T-cell (primary cell): Measurements from ENCODE around the gene GLRX. TPM values are rescaled to one million over a fixed set of nuclear protein-coding genes. Genes with fewer than 3 reads are reported as not detected.
"Not testable (repeated sequence)": the region's sequence is repeated elsewhere in the genome, so short reads cannot be mapped to it uniquely, and the experiment has no call there.

Source experiments
- ATAC-seq, 4 experiments: fragments of 200-7000 bp in 3 of 4; fragments of 150-1000 bp in 1 of 4; cut with Tn5 transposase; replicated peaks in 1 of 4; 1 replicate in 3 of 4; 2 replicates in 1 of 4; pipeline ENCODE4 v1.10.0; 2021; ENCODE audit warnings: moderate library complexity in 3 of 4, mild to moderate bottlenecking in 2 of 4, moderate number of reproducible peaks in 1 of 4
- CTCF ChIA-PET, 2 donors: fragments of 300-600 bp; sonication (Branson Sonifier 250); formaldehyde crosslinking; loops; one replicate each; lab custom pipeline; 2022; ENCODE audit warnings: antibody characterized with exemption in 2 of 2; lab: Charles Lee
- POLR2A ChIA-PET, 2 donors: fragments of 300-600 bp; sonication (Branson Sonifier 250); formaldehyde crosslinking; loops; one replicate each; lab custom pipeline; 2022; ENCODE audit warnings: antibody characterized with exemption in 2 of 2; lab: Charles Lee
- DNase-seq, 35 experiments: peaks; one replicate each; pipeline versions ENCODE4 v3.0.0 to v3.0.0-alpha.2; 2013 to 2023
- H3K27ac ChIP-seq: one replicate; pipeline ENCODE4 v1.5.1; 2013; ENCODE audit warnings: low read length
- H3K27me3 ChIP-seq, 2 experiments: replicated peaks in 1 of 2; 1 replicate in 1 of 2; 2 replicates in 1 of 2; pipeline versions ENCODE4 v1.6.1 to v1.7.0; 2013; ENCODE audit warnings: low read length in 1 of 2, mixed read lengths in 1 of 2; ENCODE audit not compliant: control insufficient read depth in 2 of 2, insufficient read depth in 2 of 2; ENCODE audit errors: extremely low read depth in 1 of 2
- H3K36me3 ChIP-seq, 2 donors: 1 replicate in 1 of 2; 2 replicates in 1 of 2; pipeline versions ENCODE4 v1.6.1 to v1.7.0; 2013; ENCODE audit warnings: low read length in 1 of 2; ENCODE audit not compliant: control insufficient read depth in 2 of 2, insufficient read depth in 1 of 2; ENCODE audit errors: extremely low read depth in 1 of 2
- H3K4me1 ChIP-seq, 2 experiments: 1 replicate in 1 of 2; 2 replicates in 1 of 2; pipeline versions ENCODE4 v1.6.1 to v1.7.0; 2013; ENCODE audit warnings: low read length in 2 of 2, mixed read lengths in 1 of 2; ENCODE audit not compliant: insufficient read depth in 2 of 2, control insufficient read depth in 1 of 2; ENCODE audit errors: extremely low read depth in 1 of 2
- H3K4me3 ChIP-seq, 2 donors: 1 replicate in 1 of 2; 2 replicates in 1 of 2; pipeline versions ENCODE4 v1.5.1 to v1.7.0; 2013; ENCODE audit warnings: mild to moderate bottlenecking in 2 of 2, low read length in 1 of 2, moderate library complexity in 1 of 2; ENCODE audit not compliant: control insufficient read depth in 1 of 2; ENCODE audit errors: extremely low read depth in 1 of 2
- H3K9me3 ChIP-seq: 2 replicates; pipeline ENCODE4 v1.7.0; 2013
- H3K27ac Mint-ChIP-seq, 2 donors: one replicate each; pipeline ENCODE4 v1.8.0; 2020 to 2021; ENCODE audit warnings: mild to moderate bottlenecking in 2 of 2, mixed read lengths in 2 of 2
- H3K27me3 Mint-ChIP-seq, 2 donors: one replicate each; pipeline ENCODE4 v1.8.0; 2021 to 2022; ENCODE audit warnings: mixed read lengths in 2 of 2
- H3K36me3 Mint-ChIP-seq: one replicate; pipeline ENCODE4 v1.8.0; 2021; ENCODE audit warnings: mixed read lengths
- H3K4me1 Mint-ChIP-seq, 3 donors: one replicate each; pipeline ENCODE4 v1.8.0; 2020 to 2022; ENCODE audit warnings: mixed read lengths in 3 of 3, mild to moderate bottlenecking in 1 of 3
- H3K4me3 Mint-ChIP-seq, 3 donors: one replicate each; pipeline ENCODE4 v1.8.0; 2020 to 2022; ENCODE audit warnings: mild to moderate bottlenecking in 3 of 3, mixed read lengths in 3 of 3, moderate library complexity in 3 of 3
- H3K9me3 Mint-ChIP-seq, 3 donors: one replicate each; pipeline ENCODE4 v1.8.0; 2020 to 2022; ENCODE audit warnings: mixed read lengths in 3 of 3
- WGBS: methylation state at CpG from one replicate; pipeline ENCODE4 v1.1.5; 2013; ENCODE audit warnings: missing lambda C conversion rate; ENCODE audit not compliant: insufficient coverage; 5-methylcytosine and 5-hydroxymethylcytosine counted together
- total RNA-seq, 35 experiments: library from RNA in 6 of 35; stranded (reverse) in 6 of 35; fragments of 120-200 nt in 1 of 35; gene quantifications; one replicate each; pipeline versions ENCODE4 v1.2.1 to v1.2.4 and lab custom pipeline; 2013 to 2026

GLRX gene
- total RNA-seq = 10 to 100 TPM; 27.6 to 73.3 (median 56.8) TPM
- total RNA-seq (2013) = 55.3 TPM
- total RNA-seq (lab: John Stamatoyannopoulos, UW) = 6.4 to 74.8 (median 33.3) reads per million in 29 experiments

DNA sequence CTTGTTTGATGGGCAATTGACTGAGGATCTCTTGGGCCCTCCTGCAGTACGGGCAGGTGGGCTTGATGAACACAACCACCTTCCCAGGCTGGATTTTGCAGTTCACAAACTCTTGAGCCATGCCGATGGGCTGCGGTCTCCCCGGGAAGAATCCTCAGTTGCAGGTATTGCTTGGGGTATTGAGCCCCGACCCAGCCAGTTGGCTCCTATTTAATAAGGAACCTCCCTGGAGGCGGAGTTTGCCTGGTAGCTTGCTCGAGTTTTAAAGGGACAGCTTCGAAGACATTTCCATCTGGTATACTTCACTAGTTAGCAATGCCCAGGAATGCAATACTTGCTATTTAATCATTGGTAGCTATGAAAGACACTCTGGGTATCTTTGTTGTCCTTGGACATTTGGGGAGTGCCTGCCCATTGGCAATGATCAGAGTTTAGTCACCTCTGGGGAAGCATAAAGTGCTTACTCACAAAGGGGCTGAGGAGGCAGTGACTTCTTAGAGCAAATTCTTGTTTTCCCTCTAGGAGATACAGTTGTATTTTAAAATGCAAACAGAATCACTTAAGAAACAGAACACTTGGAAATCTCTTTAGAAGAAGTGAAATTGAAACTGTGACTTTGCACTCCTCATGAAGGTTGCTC lies at the start of gene GLRX:
GLRX (minus strand) TSS at position 185 of the 640 bp plus-strand sequence; CDS start at position 121, 64 bp downstream.
- no peaks in the 10 kb centered on the region for H3K27me3 Mint-ChIP-seq
- 0% methylated on average over 1 of the region's 8 CpGs for WGBS
- H3K4me3 ChIP-seq = peak within 1 kb of the TSS; percentile 59 to 99
- ChIA-PET POLR2A (interaction anchor here (0.6 to 2.6 kb wide), 7 partner anchors 10 to 176 kb away, joined by 3 to 14 read pairs (median 3); partner anchors contain the start of gene RFESD (in 1 of the 2)), CTCF (interaction anchor here (0.6 to 4.3 kb wide), 15 partner anchors 8 to 61 kb away, joined by 3 to 32 read pairs (median 4); no protein-coding TSS in a partner anchor)
- peak within 1 kb of the TSS; percentile 97 to 99 for H3K27ac Mint-ChIP-seq
- H3K27ac ChIP-seq = peak within 1 kb of the TSS; percentile 86
- H3K36me3 ChIP-seq = no peaks in the 10 kb centered on the region
- ATAC-seq (peak; percentile 44 to 57 (median 50)), DNase-seq (peak in 29 of 35 experiments; percentile 10 to 70 (median 45))
- no peaks in the 10 kb centered on the region for H3K27me3 ChIP-seq
- H3K36me3 Mint-ChIP-seq = no peaks in the 10 kb centered on the region
- peaks cover 69 to 80% (median 75%) of the 10 kb centered on the region in 3 donors for H3K4me1 Mint-ChIP-seq
- no peaks in the 10 kb centered on the region for H3K9me3 Mint-ChIP-seq
- H3K4me1 ChIP-seq = peaks cover 51 to 65% of the 10 kb centered on the region in 2 experiments
- no peaks in the 10 kb centered on the region for H3K9me3 ChIP-seq
- peak within 1 kb of the TSS; percentile 98 to 99 (median 98) for H3K4me3 Mint-ChIP-seq

DNA sequence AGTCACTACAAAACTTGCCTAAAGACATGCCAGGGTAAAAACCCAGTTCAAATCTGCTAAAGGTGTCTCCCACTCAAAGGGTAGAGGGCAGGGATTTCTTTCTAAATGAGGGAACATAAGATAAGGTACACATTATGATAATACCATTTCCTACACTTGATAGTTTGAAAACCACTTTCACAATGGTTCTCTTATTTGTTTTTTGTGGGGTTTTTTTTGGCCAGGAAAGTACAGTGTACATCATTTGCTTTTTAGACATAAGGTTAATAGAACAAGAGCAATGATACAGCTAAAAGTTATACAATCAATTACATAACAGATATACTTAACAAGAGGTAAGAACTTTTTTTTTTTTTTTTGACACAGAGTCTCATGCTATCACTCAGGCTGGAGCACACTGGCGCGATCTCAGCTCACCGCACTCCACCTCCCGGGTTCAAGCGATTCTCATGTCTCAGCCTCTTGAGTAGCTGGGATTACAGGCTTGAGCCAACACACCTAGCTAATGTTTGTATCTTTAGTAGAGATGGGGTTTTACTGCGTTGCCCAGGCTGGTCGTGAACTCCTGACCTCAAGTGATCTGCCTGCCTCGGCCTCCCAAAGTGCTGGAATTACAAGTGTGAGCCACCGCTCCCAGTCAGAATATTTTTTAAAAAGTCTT lies 48.8 kb upstream of the GLRX start:
- peaks cover 32 to 37% (median 32%) of the 10 kb centered on the region in 3 donors for H3K4me1 Mint-ChIP-seq
- H3K27me3 Mint-ChIP-seq = no peaks in the 10 kb centered on the region
- H3K4me3 Mint-ChIP-seq = peak overlapping the region in 1 of 3 donors; percentile 62

GRCh38 chr5:95870105-95870672 lies 47.7 kb upstream of the GLRX start:
- Mint-ChIP-seq H3K9me3 (no peaks in the 10 kb centered on the region), H3K27me3 (no peaks in the 10 kb centered on the region), H3K36me3 (no peaks in the 10 kb centered on the region), H3K4me1 (peaks cover 32 to 37% (median 32%) of the 10 kb centered on the region in 3 donors), H3K27ac (peak overlapping the region in 1 of 2 donors; percentile 72), H3K4me3 (peak overlapping the region in 1 of 3 donors; percentile 62)
- no peak for ATAC-seq
- DNase-seq = no peak
- Histone ChIP-seq H3K9me3 (no peaks in the 10 kb centered on the region), H3K4me3 (no peak overlapping the region), H3K27ac (no peak overlapping the region), H3K27me3 (no peaks in the 10 kb centered on the region), H3K4me1 (peaks cover 21 to 22% of the 10 kb centered on the region in 2 experiments), H3K36me3 (no peaks in the 10 kb centered on the region)
- ChIA-PET CTCF (interaction anchor here (0.6 to 2.6 kb wide), 14 partner anchors 11 to 475 kb away, joined by 3 to 22 read pairs (median 3); partner anchors contain the start of genes ELL2 (in 1 of the 2) and RFESD (in 1 of the 2)), POLR2A (interaction anchor here (0.5 to 1.6 kb wide), 5 partner anchors 30 to 843 kb away, joined by 3 to 8 read pairs (median 3); partner anchors contain the start of gene RFESD (in 1 of the 2))
- WGBS = 17% methylated on average over 1 of the region's 1 CpG

More for the DNA sequence above, 48.8 kb upstream of the GLRX start:
- H3K9me3 Mint-ChIP-seq = no peaks in the 10 kb centered on the region
- Histone ChIP-seq H3K9me3 (no peaks in the 10 kb centered on the region), H3K27me3 (no peaks in the 10 kb centered on the region), H3K4me3 (no peak overlapping the region), H3K36me3 (no peaks in the 10 kb centered on the region), H3K4me1 (peaks cover 21 to 22% of the 10 kb centered on the region in 2 experiments), H3K27ac (no peak overlapping the region)
- no CpG with 5 or more reads among the region's 9 CpGs for WGBS
- ATAC-seq = no peak
- ChIA-PET CTCF (interaction anchor here in 1 of 2 donors (0.6 to 1.5 kb wide), 3 partner anchors 9 to 724 kb away, joined by 3 read pairs; no protein-coding TSS in a partner anchor), POLR2A (interaction anchor here in 1 of 2 donors (0.6 to 0.7 kb wide), 2 partner anchors 80 to 761 kb away, joined by 3 read pairs; no protein-coding TSS in a partner anchor)
- DNase-seq = no peak
- no peaks in the 10 kb centered on the region for H3K36me3 Mint-ChIP-seq
- no peak overlapping the region for H3K27ac Mint-ChIP-seq

DNA sequence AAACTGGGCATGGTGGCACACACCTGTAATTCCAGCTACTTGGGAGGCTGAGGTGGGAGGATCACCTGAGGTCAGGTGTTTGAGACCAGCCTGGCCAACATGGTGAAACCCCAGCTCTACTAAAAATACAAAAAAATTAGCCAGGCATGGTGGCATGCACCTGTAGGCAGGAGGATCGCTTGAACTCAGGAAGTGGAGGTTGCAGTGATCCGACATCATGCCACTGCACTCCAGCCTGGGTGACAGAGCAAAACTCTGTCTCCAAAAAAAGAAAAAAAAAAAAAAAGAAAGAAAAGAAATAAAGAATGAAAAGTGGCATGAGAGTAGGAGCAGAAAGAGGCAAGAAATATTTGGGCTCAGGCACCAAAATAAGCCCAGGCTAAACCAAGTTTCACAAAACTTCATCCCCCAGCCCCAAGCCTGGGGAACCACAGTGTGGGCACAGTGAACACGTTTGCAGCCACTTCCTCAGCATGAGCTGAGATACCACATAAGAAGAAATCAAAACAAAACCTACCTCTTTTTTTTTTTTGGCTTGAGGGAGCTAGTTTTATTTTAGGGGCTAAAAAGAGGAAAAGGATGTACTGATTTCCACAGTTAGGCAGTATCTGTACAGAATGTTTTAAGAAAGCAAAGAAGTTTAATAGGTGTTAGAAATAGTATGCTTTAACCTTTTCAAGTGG lies 46.8 kb upstream of the GLRX start:
- H3K4me1 ChIP-seq = peaks cover 21 to 22% of the 10 kb centered on the region in 2 experiments
- peak; percentile 92 to 98 (median 96) for ATAC-seq
- peak overlapping the region in 2 of 3 donors; percentile 37 to 62 for H3K4me3 Mint-ChIP-seq
- ChIA-PET CTCF (interaction anchor here (0.5 to 2.6 kb wide), 19 partner anchors 10 to 1089 kb away, joined by 3 to 22 read pairs (median 3); partner anchors contain the start of genes ELL2 (in 1 of the 2) and RFESD (in 1 of the 2)), POLR2A (interaction anchor here (0.5 to 1.6 kb wide), 7 partner anchors 93 to 843 kb away, joined by 3 to 8 read pairs (median 3); partner anchors contain the start of gene RFESD (in 1 of the 2))
- not testable (repeated sequence) for H3K4me3 ChIP-seq, H3K36me3 ChIP-seq, H3K9me3 ChIP-seq, H3K9me3 Mint-ChIP-seq, H3K27me3 ChIP-seq, H3K36me3 Mint-ChIP-seq, H3K27me3 Mint-ChIP-seq
- peak overlapping the region; percentile 74 to 75 for H3K27ac Mint-ChIP-seq
- peak overlapping the region; percentile 33 for H3K27ac ChIP-seq
- peak in 34 of 35 experiments; percentile 24 to 80 (median 62) for DNase-seq
- no CpG with 5 or more reads among the region's 3 CpGs for WGBS
- peaks cover 32 to 37% (median 32%) of the 10 kb centered on the region in 3 donors for H3K4me1 Mint-ChIP-seq

GRCh38 chr5:95868136-95868535 lies 45.6 kb upstream of the GLRX start:
- POLR2A ChIA-PET = no interaction called here
- no peaks in the 10 kb centered on the region for H3K27me3 ChIP-seq
- no peak overlapping the region for H3K4me3 Mint-ChIP-seq
- peaks cover 32 to 39% (median 32%) of the 10 kb centered on the region in 3 donors for H3K4me1 Mint-ChIP-seq
- ATAC-seq = no peak
- H3K4me1 ChIP-seq = peaks cover 21 to 23% of the 10 kb centered on the region in 2 experiments
- no peaks in the 10 kb centered on the region for H3K36me3 ChIP-seq
- H3K27me3 Mint-ChIP-seq = no peaks in the 10 kb centered on the region
- no peaks in the 10 kb centered on the region for H3K9me3 ChIP-seq
- H3K9me3 Mint-ChIP-seq = no peaks in the 10 kb centered on the region
- CTCF ChIA-PET = interaction anchor here (0.5 to 2.6 kb wide), 7 partner anchors 9 to 469 kb away, joined by 3 to 22 read pairs (median 3); partner anchors contain the start of gene ELL2 (in 1 of the 2)
- no peak overlapping the region for H3K4me3 ChIP-seq
- no peak overlapping the region for H3K27ac ChIP-seq
- no peak overlapping the region for H3K27ac Mint-ChIP-seq
- no peaks in the 10 kb centered on the region for H3K36me3 Mint-ChIP-seq
- 93% methylated on average over 4 of the region's 4 CpGs for WGBS
- no peak for DNase-seq
